Panc1 (cell line): ENCODE measurements around the gene COG7.

Source experiments
- CTCF ChIP-seq: fragments of 450-650 bp; IDR thresholded peaks from 2 replicates; pipeline ENCODE4 v1.5.1; 2017; ENCODE audit warnings: mild to moderate bottlenecking
- POLR2AphosphoS5 ChIP-seq: IDR thresholded peaks from 2 replicates; pipeline ENCODE4 v1.6.1; 2012; ENCODE audit warnings: mild to moderate bottlenecking, low read depth, low read length, moderate library complexity
- REST ChIP-seq, 2 experiments: IDR thresholded peaks; 2 replicates each; pipeline ENCODE4 v1.6.1; 2011 to 2012; ENCODE audit warnings: low read depth in 2 of 2, control low read depth in 1 of 2, low read length in 1 of 2, mild to moderate bottlenecking in 1 of 2, moderate library complexity in 1 of 2; ENCODE audit not compliant: insufficient read depth in 1 of 2
- SIN3A ChIP-seq: IDR thresholded peaks from 2 replicates; pipeline ENCODE4 v1.6.1; 2012; ENCODE audit warnings: low read depth, mild to moderate bottlenecking, low read length, moderate library complexity, borderline replicate concordance; ENCODE audit not compliant: insufficient read depth
- TCF7L2 ChIP-seq: IDR thresholded peaks from 2 replicates; pipeline ENCODE4 v1.6.1; 2011; ENCODE audit warnings: mild to moderate bottlenecking, low read depth, low read length, inconsistent platforms

- TF ChIP-seq REST (IDR thresholded peaks at IDR 0.05; ENCODE audit: insufficient read depth in 1 of 2, low read depth in 2 of 2, low read length in 1 of 2), result no peak
- no peak for TF ChIP-seq CTCF
- TF ChIP-seq SIN3A, result no peak
- TF ChIP-seq TCF7L2, result no peak
- no peak for TF ChIP-seq POLR2AphosphoS5
Observed at GRCh38 chr16:23478566-23478965, 25.6 kb upstream of the COG7 start.
